GM18502 (cell line): ENCODE measurements around the gene PDE6A.
"Not testable (repeated sequence)": the region's sequence is repeated elsewhere in the genome, so short reads cannot be mapped to it uniquely, and the experiment has no call there.

Experiments used
- ATAC-seq: cut with Tn5 transposase; IDR thresholded peaks from one replicate; pipeline ENCODE4 v1.9.1; 2021; ENCODE audit warnings: mild to moderate bottlenecking; ENCODE audit not compliant: unreplicated experiment, poor library complexity

PDE6A gene

DNA sequence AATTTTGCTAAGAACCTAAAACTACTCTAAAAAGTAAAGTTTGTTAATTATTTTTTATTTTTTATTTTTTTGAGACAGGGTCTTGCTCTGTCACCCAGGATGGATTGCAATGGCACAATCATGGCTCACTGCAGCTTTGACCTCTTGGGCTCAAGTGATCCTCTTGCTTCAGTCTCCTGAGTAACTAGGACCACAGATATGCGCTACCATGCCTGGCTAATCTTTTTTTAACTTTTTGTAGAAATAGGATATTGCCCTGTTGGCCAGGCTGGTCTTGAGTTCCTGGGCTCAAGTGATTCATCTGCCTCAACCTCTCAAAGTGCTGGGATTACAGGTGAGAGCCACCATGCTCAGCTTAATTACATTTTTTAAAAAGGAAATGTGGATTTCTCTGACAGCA, 45.8 kb downstream of the PDE6A start:
- ATAC-seq = no peak

- no peak for ATAC-seq
These were observed 48.9 kb downstream of the PDE6A start for GRCh38 chr5:149895416-149896345.

GRCh38 chr5:149894237-149894636, 50.4 kb downstream of the PDE6A start:
- ATAC-seq = no peak

- ATAC-seq = no peak
These were observed 51.1 kb downstream of the PDE6A start for GRCh38 chr5:149893403-149893931.

GRCh38 chr5:149892594-149892993, 52.0 kb downstream of the PDE6A start:
- no peak for ATAC-seq

DNA sequence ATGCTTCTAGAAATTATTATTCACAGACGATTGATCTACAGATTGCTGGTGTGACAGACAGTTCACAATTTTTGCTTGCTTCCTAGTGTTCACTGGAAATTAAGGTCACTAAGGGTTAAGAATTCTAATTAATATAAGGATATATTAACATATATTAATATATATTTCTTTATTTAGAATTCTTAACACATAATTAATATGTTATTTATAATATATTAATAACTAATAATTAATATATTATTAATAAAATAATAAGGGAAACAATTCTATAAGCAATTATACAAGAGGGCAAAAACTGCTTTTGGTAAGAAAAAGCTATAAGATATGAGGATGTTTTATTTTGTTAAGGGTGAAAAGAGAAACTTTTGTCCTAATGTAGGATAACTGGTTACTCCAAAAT, 56.3 kb downstream of the PDE6A start:
- no peak for ATAC-seq

GRCh38 chr5:149887622-149888183, 56.9 kb downstream of the PDE6A start:
- ATAC-seq = no peak

DNA sequence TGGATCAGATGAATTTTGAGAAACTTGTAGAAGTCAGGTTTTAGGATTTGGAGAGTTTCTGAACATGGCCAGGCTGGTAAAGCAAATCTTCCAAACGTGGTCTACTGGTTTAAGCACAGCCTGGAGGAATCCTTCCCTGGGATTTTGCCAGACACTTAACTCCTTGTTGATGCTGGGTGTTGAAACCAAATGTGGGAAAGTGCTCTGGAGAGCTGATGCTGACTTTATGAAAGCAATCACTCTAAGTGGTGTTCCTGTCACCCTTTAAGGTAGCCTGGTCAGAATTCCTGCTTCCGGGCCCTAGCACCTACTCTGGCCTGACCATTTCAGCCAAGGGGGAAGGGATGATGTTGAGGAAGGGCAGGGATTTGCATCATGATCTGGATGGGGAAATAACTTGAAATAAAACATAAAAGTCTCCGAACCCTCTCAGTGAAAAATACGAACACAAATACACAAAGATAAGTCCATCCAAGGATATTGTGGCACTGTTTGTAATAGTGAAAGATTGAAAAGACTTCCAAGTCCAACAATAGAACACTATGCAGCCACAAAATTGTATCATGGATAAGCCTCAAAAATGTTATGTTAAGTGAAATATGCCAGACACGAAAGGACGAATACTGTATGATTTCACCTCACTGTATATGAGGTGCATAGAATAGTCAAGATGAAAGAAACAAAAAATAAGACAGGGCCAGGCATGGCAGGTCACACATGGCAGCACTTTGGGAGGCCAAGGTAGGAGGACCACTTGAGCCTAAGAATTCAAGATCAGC, 57.7 kb downstream of the PDE6A start:
- ATAC-seq = no peak

- no peak for ATAC-seq
These were observed 58.5 kb downstream of the PDE6A start for GRCh38 chr5:149886060-149886459.

DNA sequence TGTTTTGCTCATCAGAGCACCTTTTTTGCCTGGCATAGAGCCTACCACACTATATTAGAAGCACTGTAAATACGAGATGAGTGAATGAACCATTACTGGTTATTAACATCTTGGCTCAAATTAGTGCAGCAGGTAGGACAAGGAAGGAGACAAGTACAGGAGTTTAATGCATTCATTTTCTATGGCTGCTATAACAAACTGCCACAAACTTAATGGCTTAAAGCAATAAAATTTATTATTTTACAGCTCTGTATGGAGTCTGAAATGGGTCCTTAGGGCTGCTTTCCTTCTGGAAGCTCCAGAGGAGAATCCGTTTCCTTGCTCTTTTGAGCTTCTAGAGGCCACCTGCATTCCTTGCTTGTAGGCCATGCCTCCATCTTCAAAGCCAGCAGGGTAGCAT, 59.1 kb downstream of the PDE6A start:
- ATAC-seq = no peak

DNA sequence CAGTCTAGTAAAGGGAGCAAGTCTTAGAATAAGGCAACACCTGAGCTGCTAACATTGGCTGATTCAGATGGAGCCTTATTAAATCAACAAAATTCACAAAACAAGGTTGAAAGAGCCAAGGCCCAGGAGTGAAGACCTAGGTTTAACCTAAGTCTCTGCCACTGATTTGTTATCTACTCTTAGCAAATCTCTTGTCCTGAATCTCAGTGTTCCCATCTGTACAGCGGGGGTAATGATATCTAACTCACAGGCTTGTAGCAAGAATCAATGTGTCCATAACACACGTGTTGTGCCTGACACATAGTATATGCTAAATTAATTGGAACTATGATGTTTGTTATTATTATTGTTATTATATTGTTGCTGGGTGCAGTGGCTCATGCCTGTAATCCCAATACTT, 61.0 kb downstream of the PDE6A start:
- no peak for ATAC-seq

- not testable (repeated sequence) for ATAC-seq
These were observed 62.0 kb downstream of the PDE6A start for GRCh38 chr5:149882633-149883032.

GRCh38 chr5:149881874-149882273, 62.7 kb downstream of the PDE6A start:
- ATAC-seq = no peak

DNA sequence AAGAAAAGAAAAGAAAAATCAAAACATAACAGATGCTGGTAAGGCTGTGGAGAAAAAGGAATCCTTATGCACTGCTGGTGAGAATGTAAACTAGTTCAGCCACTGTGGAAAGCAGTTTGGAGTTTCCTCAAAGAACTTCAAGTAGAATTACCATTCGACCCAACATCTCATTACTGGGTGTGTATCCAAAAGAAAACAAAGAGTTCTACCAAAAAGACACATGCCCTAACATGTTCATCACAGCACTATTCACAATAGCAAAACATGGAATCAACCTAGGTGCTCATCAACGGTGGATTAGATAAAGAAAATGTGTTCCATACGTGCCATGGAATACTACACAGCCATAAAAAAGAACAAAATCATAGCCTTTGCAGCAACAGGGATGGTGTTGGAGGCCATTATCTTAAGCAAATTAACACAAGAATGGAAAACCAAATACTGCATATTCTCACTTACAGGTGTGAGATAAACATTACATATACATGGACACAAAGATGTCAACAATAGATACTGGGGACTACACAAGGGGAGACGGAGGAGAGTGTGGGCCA, 63.4 kb downstream of the PDE6A start:
- no peak for ATAC-seq

GRCh38 chr5:149879593-149879992, 65.0 kb downstream of the PDE6A start:
- ATAC-seq = not testable (repeated sequence)

GRCh38 chr5:149878371-149878770, 66.2 kb downstream of the PDE6A start:
- no peak for ATAC-seq

- no peak for ATAC-seq
These were observed 70.7 kb downstream of the PDE6A start for GRCh38 chr5:149873896-149874295.

DNA sequence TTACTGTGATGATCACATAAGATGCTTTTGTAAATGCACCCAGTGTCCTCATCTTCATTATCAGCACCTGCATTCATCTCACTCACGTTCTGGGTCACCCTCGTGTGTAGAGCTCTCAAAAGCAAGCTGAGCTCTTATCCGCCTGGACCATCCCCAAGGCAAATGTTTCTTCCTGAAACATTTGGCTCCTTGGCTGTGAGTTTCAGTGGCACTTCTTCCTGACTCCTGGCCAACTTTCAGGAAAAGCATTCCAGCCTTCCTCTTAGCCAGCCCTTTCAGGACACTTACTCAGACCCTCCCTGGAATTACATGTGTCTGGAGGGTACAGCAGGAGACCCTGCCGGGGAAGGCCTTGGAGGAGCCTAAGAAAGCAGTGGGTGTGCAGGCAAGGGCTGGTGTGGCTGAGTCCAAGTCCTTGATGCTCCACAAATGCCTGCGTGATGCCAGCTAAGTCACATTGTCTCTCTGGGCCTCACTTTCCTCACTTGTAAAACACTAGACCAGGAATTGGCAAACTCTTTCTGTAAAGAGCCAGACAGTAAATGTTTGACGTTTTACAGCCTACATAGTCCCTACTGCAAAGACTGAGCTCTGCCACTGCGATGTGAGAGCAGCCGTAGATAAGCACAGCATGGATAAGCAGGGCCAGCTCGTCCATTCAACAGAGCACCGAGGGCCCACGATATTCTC, 72.1 kb downstream of the PDE6A start:
- ATAC-seq = no peak

DNA sequence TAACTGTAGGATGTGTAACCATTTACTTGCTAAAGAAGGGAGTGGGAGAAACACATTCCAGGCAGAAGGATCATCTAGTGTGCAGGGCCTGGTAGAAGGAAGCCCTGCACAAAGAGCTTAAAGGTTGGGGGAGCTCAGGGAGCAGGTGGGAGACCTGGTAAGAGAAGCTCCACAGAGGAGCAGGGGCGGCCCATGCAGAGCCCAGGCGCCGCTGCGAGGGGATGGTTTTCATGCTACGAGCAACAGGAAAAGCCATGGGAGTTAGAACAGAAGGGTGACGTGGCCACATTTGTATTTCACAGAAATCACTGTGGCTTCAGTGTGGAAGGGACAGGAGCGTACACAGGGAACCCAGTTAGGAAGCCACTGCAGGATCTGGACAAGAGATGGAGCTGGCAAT, 73.1 kb downstream of the PDE6A start:
- no peak for ATAC-seq

DNA sequence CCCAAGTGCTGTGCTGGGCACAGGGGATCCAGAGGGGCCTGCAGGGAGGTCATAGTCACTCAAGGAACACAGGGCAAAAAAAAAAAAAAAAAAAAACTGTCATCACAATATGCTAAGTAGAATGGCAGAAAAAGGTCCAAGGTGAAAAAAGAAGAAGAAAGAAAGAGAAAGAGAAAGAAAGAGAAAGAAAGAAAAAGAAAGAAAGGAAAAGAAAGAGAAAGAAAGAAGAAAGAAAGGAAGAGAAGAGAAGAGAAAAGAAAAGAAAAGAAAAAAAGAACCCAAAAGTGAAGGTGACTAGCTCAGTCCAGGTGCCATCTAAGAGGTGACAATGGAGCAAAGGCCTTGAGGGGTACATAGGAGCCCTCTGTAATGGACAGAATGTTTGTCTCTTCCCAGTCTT, 73.9 kb downstream of the PDE6A start:
- no peak for ATAC-seq
